SK-N-DZ (cell line): ENCODE data around the gene CASTOR2.
"Not testable (repeated sequence)": the region's sequence is repeated elsewhere in the genome, so short reads cannot be mapped to it uniquely, and the experiment has no call there.

ENCODE experiments used
- DNase-seq: peaks from one replicate; pipeline ENCODE4 v3.0.0-alpha.2; 2015; ENCODE audit warnings: low spot score

Gene CASTOR2

DNA sequence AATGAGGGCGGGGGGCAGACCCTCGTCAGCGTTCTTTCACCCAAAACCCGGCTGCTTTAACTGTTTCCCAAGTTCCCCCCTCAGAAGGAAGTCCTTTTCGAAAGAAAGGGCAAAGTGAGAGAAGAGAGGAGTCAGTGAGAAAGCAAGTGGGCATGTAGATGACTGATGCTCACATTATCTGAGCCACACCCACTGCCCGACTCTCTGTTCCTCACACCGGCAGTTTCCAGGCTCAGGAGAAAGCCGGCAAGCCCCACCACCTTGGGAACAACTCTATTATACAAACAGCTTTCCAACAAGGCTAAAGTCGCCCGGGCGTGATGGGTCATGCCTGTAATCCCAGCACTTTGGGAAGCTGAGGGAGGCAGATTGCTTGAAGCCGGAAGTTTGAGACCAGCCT is 86.0 kb downstream of the CASTOR2 start:
- DNase-seq = no peak

DNA sequence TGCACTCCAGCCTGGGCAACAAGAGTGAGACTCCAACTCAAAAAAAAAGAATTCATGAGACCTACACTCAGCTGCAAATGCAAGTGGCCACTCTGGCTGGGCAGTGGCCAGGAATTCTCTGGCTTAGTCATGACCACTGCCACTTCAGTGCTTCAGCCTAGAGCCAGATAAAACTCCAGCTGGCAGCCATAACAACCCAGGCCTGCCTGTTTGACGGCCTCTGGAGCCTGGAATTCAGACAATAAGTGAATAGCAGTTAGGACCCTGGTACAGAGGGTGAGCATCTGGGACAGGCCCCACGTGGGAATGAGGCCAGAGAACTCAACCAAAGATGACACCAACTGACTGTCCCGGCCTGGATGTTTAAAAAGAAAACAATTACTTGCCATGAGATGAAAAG is 90.2 kb downstream of the CASTOR2 start:
- no peak for DNase-seq

DNA sequence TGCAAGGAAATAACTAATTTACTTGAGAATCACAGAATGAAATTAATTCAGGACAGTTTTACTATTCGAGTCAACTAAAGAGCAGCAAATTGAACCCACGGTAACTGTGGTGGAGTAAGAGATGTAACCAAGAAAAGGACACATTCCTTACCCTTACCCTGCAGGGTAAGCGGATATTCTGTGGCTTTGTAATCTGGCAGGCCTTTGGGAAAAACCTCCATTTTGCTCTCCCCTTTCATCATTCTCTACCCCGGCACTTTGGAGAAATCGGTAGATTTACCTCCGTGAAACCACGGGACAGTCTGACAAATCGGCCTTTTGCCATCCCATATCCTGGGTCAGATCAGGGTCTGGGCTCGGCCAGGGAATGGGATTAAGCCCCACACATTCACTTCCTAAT is 90.7 kb downstream of the CASTOR2 start:
- DNase-seq = no peak

DNA sequence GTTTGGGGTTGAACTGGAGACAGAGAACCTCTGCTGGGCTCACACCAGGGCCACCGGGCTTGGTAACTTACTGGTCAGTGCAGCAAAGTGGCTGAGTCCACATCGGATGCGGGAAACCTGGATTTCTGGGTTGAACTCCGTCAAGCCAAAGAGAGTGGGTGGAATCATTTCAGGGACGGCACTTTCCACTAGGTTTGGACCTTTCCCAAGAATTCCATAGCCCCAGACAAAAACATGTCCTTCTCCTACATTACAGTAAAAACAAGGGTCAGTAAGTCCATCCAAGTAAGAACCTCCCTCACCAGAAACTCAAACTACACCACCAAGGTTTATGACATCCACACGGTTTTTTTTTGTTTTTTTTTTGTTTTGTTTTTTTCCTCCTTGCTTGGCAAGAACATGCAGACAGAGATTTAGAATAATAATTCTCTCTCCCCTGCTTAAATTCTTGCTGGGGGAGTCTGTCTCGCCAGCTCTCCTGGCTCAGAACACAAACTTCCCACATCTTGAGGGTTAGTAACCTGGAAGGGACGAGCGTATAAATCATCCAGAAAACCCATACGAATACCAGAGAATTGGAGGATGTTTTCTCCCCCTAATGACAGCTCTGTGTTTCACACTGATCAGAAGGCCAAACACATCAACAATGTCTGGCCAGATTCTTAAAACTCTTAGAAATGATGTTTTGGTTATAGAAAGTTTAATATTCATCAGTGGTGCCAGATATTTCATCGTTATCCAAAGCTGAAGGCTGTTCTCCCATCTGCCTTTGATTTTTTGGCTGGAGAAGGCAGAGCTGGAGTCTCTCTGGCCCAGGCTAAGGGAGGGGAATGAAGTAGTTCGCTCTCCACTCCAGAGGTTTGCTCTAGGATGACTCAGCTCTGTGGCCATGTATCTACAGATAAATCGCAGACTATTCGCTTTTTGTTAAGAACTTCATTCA is 91.6 kb downstream of the CASTOR2 start:
- DNase-seq = no peak

DNA sequence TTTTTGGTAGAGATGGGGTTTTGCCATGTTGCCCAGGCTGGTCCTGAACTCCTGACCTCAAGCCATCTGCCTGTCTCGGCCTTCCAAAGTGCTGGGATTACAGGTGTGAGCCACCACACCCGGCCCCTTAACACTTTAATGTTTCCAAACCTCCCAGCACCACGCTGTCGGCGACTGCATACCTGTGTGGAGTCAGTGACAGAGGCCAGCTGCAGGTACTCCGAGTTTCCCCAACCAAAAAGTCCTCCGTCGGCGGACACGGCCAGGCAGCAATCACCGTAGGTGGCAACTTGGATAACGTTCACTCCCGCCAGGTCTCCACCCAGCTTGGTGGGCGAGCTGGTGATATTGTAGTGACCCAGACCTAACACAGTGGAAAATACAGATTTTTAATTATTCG is 93.9 kb downstream of the CASTOR2 start:
- DNase-seq = no peak

DNA sequence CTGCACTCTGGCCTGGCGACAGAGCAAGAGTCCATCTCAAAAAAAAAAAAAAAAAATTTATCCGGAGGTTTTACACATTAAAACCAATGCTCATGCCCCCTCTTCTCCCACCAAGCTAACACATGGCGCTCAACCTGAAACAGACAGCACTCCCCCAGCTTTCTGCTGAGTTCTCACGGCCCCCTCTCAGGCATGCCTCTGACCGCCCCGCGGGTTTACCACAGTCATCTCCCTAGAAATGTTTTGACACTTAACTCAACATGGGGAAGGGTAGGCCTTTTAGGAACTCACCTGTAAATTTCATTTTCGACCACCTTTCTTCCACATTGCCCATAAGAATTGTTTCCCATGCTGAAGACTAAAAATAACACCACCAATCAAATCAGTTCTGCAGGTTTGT is 99.8 kb downstream of the CASTOR2 start:
- no peak for DNase-seq

DNA sequence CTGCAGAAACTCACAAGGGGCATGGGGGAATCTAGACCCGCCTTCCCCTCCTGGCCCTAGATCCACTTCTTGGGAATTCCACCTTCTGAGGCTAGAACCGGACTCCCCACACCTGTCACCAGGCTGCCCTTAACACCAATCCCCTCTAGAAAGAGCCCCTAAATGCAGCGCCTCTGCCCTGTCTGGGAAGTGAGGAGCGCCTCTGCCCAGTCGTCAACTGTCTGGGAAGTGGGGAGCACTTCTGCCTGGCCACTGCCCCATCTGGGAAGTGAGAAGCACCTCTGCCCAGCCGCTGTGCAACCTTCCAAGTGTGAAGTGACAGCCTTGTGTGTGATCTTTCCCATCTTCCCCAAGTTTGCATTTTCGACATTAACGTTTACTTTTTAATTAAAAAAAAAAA is 100.3 kb downstream of the CASTOR2 start:
- no peak for DNase-seq

DNA sequence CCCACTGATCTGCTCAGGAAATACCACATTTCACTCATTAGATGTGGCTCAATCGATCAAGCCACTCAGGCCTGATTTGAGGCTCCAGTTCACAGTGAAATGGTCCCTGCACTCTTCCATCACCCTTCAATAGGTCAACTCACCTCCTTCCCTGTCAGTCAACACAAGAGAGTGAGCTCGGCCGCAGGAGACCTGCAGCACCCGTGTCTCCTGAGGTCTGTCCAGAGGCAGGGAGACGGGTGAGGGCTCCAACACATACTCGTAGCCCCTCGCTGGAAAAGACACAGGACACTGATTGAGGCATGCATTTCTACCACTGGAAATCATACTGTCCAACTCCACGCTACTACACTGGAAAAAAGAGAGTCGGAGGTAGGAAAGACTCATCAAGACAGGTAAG is 102.0 kb downstream of the CASTOR2 start:
- DNase-seq = no peak

DNA sequence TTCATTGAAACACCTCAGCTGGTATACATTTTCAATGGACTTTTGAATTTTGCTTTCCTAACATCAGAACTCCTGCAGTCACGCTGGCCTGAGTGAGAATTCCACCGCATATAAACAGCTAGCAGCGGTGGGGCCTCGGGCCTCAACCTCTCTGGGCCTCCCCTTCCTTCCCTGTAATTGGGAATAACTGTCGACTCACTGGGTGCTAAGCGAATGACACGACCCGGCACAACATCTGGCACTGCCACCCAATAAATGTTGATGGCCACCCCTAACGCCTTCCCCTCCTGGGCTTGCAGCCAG is 108.4 kb downstream of the CASTOR2 start:
- no peak for DNase-seq

DNA sequence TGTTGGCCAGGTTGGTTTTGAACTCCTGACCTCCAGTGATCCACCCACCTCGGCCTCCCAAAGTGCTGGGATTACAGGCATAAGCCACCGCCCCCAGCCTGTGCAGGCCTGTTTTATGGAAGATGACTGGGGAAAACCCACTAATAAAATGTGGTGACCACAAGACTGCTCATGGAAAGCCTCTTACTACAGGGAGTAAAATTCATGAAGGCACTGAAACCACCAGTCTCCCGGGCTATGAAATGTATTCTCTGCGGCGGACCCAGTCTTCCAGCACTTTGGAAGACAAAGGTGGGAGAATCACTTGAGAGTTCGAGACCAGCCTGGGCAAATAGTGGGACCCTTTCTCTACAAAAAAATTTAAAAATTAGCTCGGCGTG is 109.7 kb downstream of the CASTOR2 start:
- not testable (repeated sequence) for DNase-seq
